ENCODE results near the gene HOXB6. TPM values are rescaled to one million over a fixed set of nuclear protein-coding genes. Genes with fewer than 3 reads are reported as not detected.

HOXB6 gene
- total and polyA plus RNA-seq, 4 donors = 5.3 to 7.5 (median 5.7) TPM

GRCh38 chr17:48642843-48643696 lies 38.3 kb upstream of the HOXB6 start:
- H3K4me1 ChIP-seq (ENCODE audit: control insufficient read depth in 5 of 5, insufficient read depth in 5 of 5, low read length in 5 of 5) = no peaks in the 10 kb centered on the region
- H3K9me3 ChIP-seq (ENCODE audit: control insufficient read depth in 4 of 4, insufficient read depth in 3 of 4, low read length in 3 of 4) = peaks cover 0 to 3% (median 0%) of the 10 kb centered on the region in 4 donors
- peaks cover 17 to 98% (median 94%) of the 10 kb centered on the region in 3 donors for H3K27me3 ChIP-seq (ENCODE audit: control insufficient read depth in 3 of 3, insufficient read depth in 3 of 3, low read length in 2 of 3)
- H3K9ac ChIP-seq (ENCODE audit: insufficient read depth in 1 of 2, low read length in 2 of 2) = no peak overlapping the region
- no peaks in the 10 kb centered on the region for H3K36me3 ChIP-seq (ENCODE audit: control insufficient read depth in 4 of 4, insufficient read depth in 4 of 4, low read length in 4 of 4)
- no peak overlapping the region for H3K4me3 ChIP-seq
- no peak for DNase-seq
- H3K27ac ChIP-seq (ENCODE audit: low read depth in 1 of 2, low read length in 1 of 2) = no peak overlapping the region
- ATAC-seq (ENCODE audit: insufficient read depth, low FRiP score) = no peak
- no peak for TF ChIP-seq CTCF (IDR thresholded peaks at IDR 0.05; ENCODE audit: control extremely low read depth, extremely low read depth)
- 32 to 45% methylated on average over 23 of the region's 23 CpGs for WGBS, 2 donors

- TF ChIP-seq CTCF (IDR thresholded peaks at IDR 0.05; ENCODE audit: control extremely low read depth, extremely low read depth) = no peak
- peaks cover 24 to 98% (median 95%) of the 10 kb centered on the region in 3 donors for H3K27me3 ChIP-seq (ENCODE audit: control insufficient read depth in 3 of 3, insufficient read depth in 3 of 3, low read length in 2 of 3)
- no peaks in the 10 kb centered on the region for H3K36me3 ChIP-seq (ENCODE audit: control insufficient read depth in 4 of 4, insufficient read depth in 4 of 4, low read length in 4 of 4)
- DNase-seq = no peak
- no peak overlapping the region for H3K4me3 ChIP-seq
- peaks cover 0 to 3% (median 0%) of the 10 kb centered on the region in 4 donors for H3K9me3 ChIP-seq (ENCODE audit: control insufficient read depth in 4 of 4, insufficient read depth in 3 of 4, low read length in 3 of 4)
- no peak overlapping the region for H3K27ac ChIP-seq (ENCODE audit: low read depth in 1 of 2, low read length in 1 of 2)
- H3K9ac ChIP-seq (ENCODE audit: insufficient read depth in 1 of 2, low read length in 2 of 2) = no peak overlapping the region
- H3K4me1 ChIP-seq (ENCODE audit: control insufficient read depth in 5 of 5, insufficient read depth in 5 of 5, low read length in 5 of 5) = no peaks in the 10 kb centered on the region
- ATAC-seq (ENCODE audit: insufficient read depth, low FRiP score) = no peak
- 9% methylated on average over 58 of the region's 58 CpGs for WGBS, 2 donors
These were observed 37.5 kb upstream of the HOXB6 start for GRCh38 chr17:48642059-48642842.

GRCh38 chr17:48641541-48642058 lies 36.8 kb upstream of the HOXB6 start:
- peaks cover 24 to 100% (median 98%) of the 10 kb centered on the region in 3 donors for H3K27me3 ChIP-seq (ENCODE audit: control insufficient read depth in 3 of 3, insufficient read depth in 3 of 3, low read length in 2 of 3)
- no peak for DNase-seq
- no peak for TF ChIP-seq CTCF (IDR thresholded peaks at IDR 0.05; ENCODE audit: control extremely low read depth, extremely low read depth)
- no peaks in the 10 kb centered on the region for H3K4me1 ChIP-seq (ENCODE audit: control insufficient read depth in 5 of 5, insufficient read depth in 5 of 5, low read length in 5 of 5)
- H3K27ac ChIP-seq (ENCODE audit: low read depth in 1 of 2, low read length in 1 of 2) = no peak overlapping the region
- 10 to 14% methylated on average over 29 of the region's 29 CpGs for WGBS, 2 donors
- no peaks in the 10 kb centered on the region for H3K36me3 ChIP-seq (ENCODE audit: control insufficient read depth in 4 of 4, insufficient read depth in 4 of 4, low read length in 4 of 4)
- peaks cover 0 to 3% (median 0%) of the 10 kb centered on the region in 4 donors for H3K9me3 ChIP-seq (ENCODE audit: control insufficient read depth in 4 of 4, insufficient read depth in 3 of 4, low read length in 3 of 4)
- H3K4me3 ChIP-seq = no peak overlapping the region
- no peak for ATAC-seq (ENCODE audit: insufficient read depth, low FRiP score)
- H3K9ac ChIP-seq (ENCODE audit: insufficient read depth in 1 of 2, low read length in 2 of 2) = no peak overlapping the region
